ENCODE measurements around the gene MGAT3.
"Not testable (repeated sequence)": the region's sequence is repeated elsewhere in the genome, so short reads cannot be mapped to it uniquely, and the experiment has no call there.

The MGAT3 gene

DNA sequence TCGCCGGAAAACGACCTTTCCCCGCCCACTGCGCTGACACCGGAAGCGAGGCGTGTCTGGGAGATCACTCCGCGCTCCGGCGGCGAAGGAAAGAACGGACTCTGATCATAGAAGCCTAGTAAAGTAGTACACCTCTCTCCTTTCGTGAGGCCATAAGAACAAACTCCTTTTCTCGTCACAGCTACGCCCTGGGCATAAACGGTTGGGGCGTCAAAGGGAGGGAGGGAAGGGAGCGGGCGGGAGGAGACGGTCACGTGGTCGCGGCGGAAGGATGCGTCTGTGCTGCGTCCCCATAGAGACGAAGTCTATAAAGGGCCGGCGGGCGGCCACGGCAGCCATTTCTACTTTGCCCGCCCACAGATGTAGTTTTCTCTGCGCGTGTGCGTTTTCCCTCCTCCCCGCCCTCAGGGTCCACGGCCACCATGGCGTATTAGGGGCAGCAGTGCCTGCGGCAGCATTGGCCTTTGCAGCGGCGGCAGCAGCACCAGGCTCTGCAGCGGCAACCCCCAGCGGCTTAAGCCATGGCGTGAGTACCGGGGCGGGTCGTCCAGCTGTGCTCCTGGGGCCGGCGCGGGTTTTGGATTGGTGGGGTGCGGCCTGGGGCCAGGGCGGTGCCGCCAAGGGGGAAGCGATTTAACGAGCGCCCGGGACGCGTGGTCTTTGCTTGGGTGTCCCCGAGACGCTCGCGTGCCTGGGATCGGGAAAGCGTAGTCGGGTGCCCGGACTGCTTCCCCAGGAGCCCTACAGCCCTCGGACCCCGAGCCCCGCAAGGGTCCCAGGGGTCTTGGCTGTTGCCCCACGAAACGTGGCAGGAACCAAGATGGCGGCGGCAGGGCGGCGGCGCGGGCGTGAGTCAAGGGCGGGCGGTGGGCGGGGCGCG lies 63.7 kb downstream of the MGAT3 start, which contains the start of gene ATF4:
ATF4 (plus strand) TSS at position 337 of the 880 bp plus-strand sequence. CDS start 884 bp downstream, outside the sequence.
- Mint-ChIP-seq H3K4me3 (peak within 1 kb of the TSS; percentile 90), H3K36me3 (ENCODE audit: insufficient read depth) (peaks cover 60% of the 10 kb centered on the region), H3K9me3 (no peaks in the 10 kb centered on the region), H3K27me3 (no peaks in the 10 kb centered on the region), H3K27ac (ENCODE audit: low read depth) (peak within 1 kb of the TSS; percentile 98), H3K4me1 (peaks cover 37% of the 10 kb centered on the region)
- ATAC-seq (replicated peaks; ENCODE audit: extremely low read depth, poor library complexity, severe bottlenecking) (peak; percentile 45), DNase-seq (ENCODE audit: low spot score in 2 of 2) (peak; percentile 88 to 96)

DNA sequence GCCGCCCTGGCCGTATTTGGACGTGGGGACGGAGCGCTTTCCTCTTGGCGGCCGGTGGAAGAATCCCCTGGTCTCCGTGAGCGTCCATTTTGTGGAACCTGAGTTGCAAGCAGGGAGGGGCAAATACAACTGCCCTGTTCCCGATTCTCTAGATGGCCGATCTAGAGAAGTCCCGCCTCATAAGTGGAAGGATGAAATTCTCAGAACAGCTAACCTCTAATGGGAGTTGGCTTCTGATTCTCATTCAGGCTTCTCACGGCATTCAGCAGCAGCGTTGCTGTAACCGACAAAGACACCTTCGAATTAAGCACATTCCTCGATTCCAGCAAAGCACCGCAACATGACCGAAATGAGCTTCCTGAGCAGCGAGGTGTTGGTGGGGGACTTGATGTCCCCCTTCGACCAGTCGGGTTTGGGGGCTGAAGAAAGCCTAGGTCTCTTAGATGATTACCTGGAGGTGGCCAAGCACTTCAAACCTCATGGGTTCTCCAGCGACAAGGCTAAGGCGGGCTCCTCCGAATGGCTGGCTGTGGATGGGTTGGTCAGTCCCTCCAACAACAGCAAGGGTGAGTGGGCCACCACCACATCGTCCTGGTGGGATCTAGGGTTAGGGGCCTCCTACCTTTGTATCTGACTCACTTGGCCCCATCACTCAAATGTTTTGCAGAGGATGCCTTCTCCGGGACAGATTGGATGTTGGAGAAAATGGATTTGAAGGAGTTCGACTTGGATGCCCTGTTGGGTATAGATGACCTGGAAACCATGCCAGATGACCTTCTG lies 64.5 kb downstream of the MGAT3 start:
- DNase-seq (ENCODE audit: low spot score in 2 of 2); H3K9me3 Mint-ChIP-seq; ATAC-seq (replicated peaks; ENCODE audit: extremely low read depth, poor library complexity, severe bottlenecking); H3K27me3 Mint-ChIP-seq: not testable (repeated sequence)
- Mint-ChIP-seq H3K27ac (ENCODE audit: low read depth) (peak overlapping the region; percentile 98), H3K36me3 (ENCODE audit: insufficient read depth) (peaks cover 61% of the 10 kb centered on the region), H3K4me3 (peak overlapping the region; percentile 90), H3K4me1 (peaks cover 40% of the 10 kb centered on the region)

DNA sequence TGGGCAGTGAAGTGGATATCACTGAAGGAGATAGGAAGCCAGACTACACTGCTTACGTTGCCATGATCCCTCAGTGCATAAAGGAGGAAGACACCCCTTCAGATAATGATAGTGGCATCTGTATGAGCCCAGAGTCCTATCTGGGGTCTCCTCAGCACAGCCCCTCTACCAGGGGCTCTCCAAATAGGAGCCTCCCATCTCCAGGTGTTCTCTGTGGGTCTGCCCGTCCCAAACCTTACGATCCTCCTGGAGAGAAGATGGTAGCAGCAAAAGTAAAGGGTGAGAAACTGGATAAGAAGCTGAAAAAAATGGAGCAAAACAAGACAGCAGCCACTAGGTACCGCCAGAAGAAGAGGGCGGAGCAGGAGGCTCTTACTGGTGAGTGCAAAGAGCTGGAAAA lies 65.3 kb downstream of the MGAT3 start:
- Mint-ChIP-seq H3K27ac (ENCODE audit: low read depth) (peak overlapping the region; percentile 98), H3K36me3 (ENCODE audit: insufficient read depth) (peaks cover 63% of the 10 kb centered on the region), H3K4me1 (peaks cover 46% of the 10 kb centered on the region), H3K4me3 (peak overlapping the region; percentile 90)
- not testable (repeated sequence) for H3K9me3 Mint-ChIP-seq; ATAC-seq (replicated peaks; ENCODE audit: extremely low read depth, poor library complexity, severe bottlenecking); DNase-seq (ENCODE audit: low spot score in 2 of 2); H3K27me3 Mint-ChIP-seq

DNA sequence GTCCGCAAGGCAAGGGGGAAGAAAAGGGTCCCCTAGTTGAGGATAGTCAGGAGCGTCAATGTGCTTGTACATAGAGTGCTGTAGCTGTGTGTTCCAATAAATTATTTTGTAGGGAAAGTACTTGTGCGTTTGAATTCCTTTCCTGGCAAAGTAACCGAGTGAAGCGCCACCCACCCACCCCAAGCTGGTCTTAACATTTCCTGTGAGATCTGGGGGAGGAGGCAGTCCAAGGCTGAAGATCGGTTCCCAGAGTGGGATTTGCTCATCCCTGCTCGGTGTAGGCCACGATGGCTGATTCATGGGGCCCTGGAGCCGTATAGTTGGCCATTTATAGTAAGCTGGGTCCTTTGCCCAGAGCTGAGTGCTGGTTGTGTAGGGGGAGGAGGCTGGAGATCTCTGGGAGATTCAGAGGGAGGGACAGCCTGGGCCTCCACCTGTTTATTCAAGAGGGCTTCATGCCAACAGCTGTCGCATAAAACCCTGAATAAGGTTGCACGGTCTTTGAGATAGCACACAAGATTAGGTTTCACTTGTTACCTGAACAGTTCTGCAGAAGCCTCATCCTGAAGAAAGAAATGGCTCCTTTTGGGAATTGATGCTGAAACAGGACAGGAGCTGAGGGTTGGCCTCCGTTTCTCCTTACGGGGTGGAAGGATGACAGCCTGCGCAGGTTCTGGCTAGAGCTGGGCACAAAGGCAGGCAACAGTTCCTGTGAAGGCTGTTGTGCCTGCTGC lies 65.9 kb downstream of the MGAT3 start:
- H3K36me3 Mint-ChIP-seq (ENCODE audit: insufficient read depth), result peaks cover 58% of the 10 kb centered on the region
- H3K4me3 Mint-ChIP-seq, result peak overlapping the region; percentile 90
- H3K27me3 Mint-ChIP-seq, result no peaks in the 10 kb centered on the region
- H3K9me3 Mint-ChIP-seq, result no peaks in the 10 kb centered on the region
- peaks cover 53% of the 10 kb centered on the region for H3K4me1 Mint-ChIP-seq
- peak overlapping the region; percentile 98 for H3K27ac Mint-ChIP-seq (ENCODE audit: low read depth)
- ATAC-seq (replicated peaks; ENCODE audit: extremely low read depth, poor library complexity, severe bottlenecking) (no peak), DNase-seq (ENCODE audit: low spot score in 2 of 2) (no peak)

DNA sequence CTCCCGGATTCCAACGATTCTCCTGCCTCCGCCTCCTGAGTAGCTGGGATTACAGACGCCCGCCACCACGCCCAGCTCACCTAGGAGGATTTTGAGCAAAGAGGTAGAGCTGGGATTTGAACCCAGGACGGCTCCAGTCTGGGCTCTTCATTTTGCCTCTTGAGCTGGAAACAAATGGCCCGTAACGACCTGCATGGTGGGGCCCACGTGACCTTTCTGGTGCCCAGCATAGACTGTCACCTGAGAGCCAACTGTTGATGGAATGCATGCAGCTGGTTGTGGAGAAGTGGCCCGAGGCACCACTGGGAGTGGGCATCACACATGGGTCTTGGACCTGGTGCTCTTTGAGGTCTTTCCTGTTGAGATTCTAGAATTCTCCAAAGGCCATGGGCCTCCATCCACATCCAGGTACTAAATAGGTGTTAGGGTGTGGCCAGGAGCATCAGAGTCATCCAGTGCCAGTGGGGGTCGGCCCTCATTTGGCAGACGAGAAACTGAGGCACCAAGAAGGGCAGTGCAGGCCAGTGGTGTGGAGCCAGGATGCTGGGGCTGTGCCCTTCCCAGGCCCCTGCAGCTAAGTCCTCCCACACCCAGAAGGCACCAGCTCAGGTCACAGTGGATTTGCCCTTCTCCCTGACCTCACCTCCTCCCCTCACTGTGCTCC lies 67.4 kb downstream of the MGAT3 start:
- Mint-ChIP-seq H3K4me1 (peaks cover 67% of the 10 kb centered on the region), H3K27me3 (no peaks in the 10 kb centered on the region), H3K27ac (ENCODE audit: low read depth) (no peak overlapping the region), H3K36me3 (ENCODE audit: insufficient read depth) (peaks cover 68% of the 10 kb centered on the region), H3K9me3 (no peaks in the 10 kb centered on the region), H3K4me3 (peak overlapping the region; percentile 21)
- ATAC-seq (replicated peaks; ENCODE audit: extremely low read depth, poor library complexity, severe bottlenecking), result no peak
- DNase-seq (ENCODE audit: low spot score in 2 of 2), result no peak

DNA sequence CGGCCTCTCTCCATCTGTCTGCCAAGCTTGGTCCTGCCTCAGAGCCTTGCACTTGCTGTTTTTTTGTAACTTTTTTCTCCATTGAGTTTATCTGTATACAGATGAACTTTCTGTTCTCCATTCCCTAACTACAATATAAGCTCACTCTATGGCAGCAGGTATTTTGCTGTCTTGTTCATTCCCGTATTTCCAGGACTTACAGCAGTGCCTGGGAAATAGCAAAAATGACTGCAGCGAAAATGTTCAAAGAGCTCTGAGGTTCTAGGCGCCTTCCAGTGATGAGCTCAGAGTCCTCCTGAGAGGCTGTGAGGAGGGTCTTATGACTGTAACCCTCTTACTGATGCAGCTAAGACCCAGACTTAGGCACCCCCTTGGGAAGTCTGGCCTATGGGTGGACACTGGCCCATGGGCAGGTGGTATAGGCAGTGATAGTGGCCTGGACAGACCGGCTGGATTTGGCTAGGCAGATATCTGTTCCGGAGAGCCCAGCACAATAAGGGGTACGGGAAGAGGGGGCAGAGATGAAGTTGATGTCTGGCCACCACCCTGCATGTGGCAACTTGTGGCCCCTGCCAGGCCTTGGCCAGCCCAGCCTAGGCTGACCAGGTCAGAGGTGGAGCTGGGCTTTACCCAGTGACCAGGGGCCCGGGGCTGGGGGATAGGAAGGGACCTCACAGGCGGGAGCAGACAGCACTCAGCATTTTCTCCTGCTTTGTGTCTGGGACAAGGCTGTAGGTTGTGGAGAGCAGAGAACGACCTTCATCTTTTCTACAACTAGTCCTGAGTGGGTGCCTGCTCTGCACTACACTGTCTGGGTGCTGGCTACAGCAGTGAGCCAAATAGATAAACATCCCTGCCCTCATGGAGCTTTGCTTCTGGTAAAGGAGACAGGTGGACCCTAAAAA lies 68.2 kb downstream of the MGAT3 start:
- DNase-seq (ENCODE audit: low spot score in 2 of 2) (no peak), ATAC-seq (replicated peaks; ENCODE audit: extremely low read depth, poor library complexity, severe bottlenecking) (no peak)
- H3K27ac Mint-ChIP-seq (ENCODE audit: low read depth), result peak overlapping the region; percentile 90
- H3K27me3 Mint-ChIP-seq, result no peaks in the 10 kb centered on the region
- H3K36me3 Mint-ChIP-seq (ENCODE audit: insufficient read depth), result peaks cover 70% of the 10 kb centered on the region
- peak overlapping the region; percentile 21 for H3K4me3 Mint-ChIP-seq
- H3K9me3 Mint-ChIP-seq, result no peaks in the 10 kb centered on the region
- peaks cover 74% of the 10 kb centered on the region for H3K4me1 Mint-ChIP-seq

DNA sequence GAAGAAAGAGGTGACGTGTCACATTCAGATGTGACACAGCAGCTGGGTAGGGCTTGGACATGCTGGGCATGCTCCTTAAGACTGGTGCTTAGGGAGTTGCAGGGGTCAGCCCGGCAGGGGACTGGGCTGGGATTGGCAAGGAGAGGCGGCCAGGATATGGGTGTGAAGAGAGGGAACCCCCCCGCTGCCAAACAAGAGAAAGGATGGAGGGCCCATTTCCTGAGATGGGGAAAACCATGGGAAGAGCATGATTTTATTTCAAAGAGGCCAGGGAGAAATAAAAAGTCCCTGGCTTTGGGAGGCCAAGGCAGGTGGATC lies 68.8 kb downstream of the MGAT3 start:
- Mint-ChIP-seq H3K4me3 (no peak overlapping the region), H3K27me3 (no peaks in the 10 kb centered on the region), H3K36me3 (ENCODE audit: insufficient read depth) (peaks cover 65% of the 10 kb centered on the region), H3K27ac (ENCODE audit: low read depth) (peak overlapping the region; percentile 90), H3K9me3 (no peaks in the 10 kb centered on the region), H3K4me1 (peaks cover 80% of the 10 kb centered on the region)
- ATAC-seq (replicated peaks; ENCODE audit: extremely low read depth, poor library complexity, severe bottlenecking) (no peak), DNase-seq (ENCODE audit: low spot score in 2 of 2) (no peak)

DNA sequence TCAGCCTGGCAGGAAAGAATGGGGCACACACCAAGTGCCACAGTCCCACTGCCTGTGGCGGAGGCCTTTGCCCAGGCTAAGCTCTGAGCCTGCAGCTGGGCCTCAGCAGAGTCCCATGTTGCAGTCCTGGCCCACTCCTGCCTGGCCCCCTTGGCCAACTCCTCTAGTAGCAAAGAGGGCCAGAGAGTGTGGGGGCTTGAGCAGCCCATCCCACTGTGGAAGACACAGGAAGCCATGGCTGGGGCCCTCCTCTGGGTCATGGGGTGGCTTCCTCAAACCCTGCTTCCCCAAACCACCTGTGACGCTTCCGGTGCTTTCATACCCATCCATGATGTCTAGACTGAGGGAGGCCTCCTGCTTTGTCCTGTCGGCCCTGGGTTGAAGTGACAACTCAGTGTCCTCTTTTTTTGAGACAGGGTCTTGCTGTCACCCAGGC lies 69.9 kb downstream of the MGAT3 start:
- Mint-ChIP-seq H3K27me3 (no peaks in the 10 kb centered on the region), H3K27ac (ENCODE audit: low read depth) (peak overlapping the region; percentile 85), H3K4me3 (peak overlapping the region; percentile 98), H3K4me1 (peaks cover 89% of the 10 kb centered on the region), H3K9me3 (no peaks in the 10 kb centered on the region), H3K36me3 (ENCODE audit: insufficient read depth) (peaks cover 58% of the 10 kb centered on the region)
- ATAC-seq (replicated peaks; ENCODE audit: extremely low read depth, poor library complexity, severe bottlenecking), result peak; percentile 28
- no peak for DNase-seq (ENCODE audit: low spot score in 2 of 2)

DNA sequence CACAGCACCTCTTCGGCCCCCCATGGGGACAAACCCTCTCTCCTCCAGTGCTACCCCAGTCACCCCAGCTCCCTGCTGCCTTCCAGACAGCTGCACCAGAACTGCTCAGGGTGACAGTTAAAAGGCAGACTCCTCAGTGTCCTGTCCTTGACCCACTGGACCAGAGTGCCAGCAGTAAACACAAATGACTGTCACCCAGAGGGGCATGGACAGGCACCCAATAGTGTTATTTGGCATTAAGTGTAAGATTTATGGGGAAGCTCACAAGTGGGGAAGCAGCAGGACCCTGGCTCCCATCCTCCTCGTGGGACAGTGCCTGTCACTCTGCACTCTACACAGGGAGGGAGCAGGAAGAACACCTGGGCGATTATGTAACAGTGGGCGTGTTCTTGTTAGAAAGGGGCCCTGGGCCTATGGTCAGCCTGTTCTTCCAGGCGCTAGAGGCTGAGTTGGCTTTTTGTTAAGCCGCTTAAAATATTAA lies 70.7 kb downstream of the MGAT3 start:
- Mint-ChIP-seq H3K4me3 (peak overlapping the region; percentile 98), H3K4me1 (peaks cover 86% of the 10 kb centered on the region), H3K9me3 (no peaks in the 10 kb centered on the region), H3K36me3 (ENCODE audit: insufficient read depth) (peaks cover 54% of the 10 kb centered on the region), H3K27ac (ENCODE audit: low read depth) (peak overlapping the region; percentile 85), H3K27me3 (no peaks in the 10 kb centered on the region)
- no peak for DNase-seq (ENCODE audit: low spot score in 2 of 2)
- no peak for ATAC-seq (replicated peaks; ENCODE audit: extremely low read depth, poor library complexity, severe bottlenecking)

DNA sequence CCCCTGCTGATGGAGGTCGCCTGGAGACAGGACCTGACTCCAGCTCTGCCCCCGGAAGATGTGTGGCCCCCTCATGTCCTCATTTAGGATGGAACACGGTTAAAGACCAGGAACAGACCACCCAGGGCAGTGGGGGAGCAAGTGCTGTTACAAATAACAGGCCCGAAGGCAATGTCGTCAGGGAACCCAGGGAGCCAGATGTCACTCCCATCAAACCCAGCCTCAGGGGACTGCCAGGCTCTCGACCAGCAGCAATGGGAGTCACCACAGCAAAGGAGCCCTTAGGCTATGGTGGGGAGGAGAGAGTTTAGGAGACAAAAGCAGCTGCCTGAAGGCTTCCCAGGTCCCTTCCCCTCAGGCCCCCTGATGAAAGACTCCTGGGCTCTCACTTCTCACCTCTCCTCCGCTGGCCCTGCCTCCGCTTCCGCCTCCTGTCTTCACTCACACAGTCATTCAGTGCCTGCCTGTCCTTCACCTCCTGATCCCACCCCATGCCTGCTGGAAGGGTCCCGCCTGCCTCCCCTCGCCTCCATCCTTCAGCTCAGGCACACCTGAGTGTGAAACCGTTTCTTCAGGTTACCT lies 71.4 kb downstream of the MGAT3 start:
- Mint-ChIP-seq H3K4me3 (peak overlapping the region; percentile 98), H3K4me1 (peaks cover 79% of the 10 kb centered on the region), H3K9me3 (no peaks in the 10 kb centered on the region), H3K27ac (ENCODE audit: low read depth) (peak overlapping the region; percentile 85), H3K27me3 (no peaks in the 10 kb centered on the region), H3K36me3 (ENCODE audit: insufficient read depth) (peaks cover 49% of the 10 kb centered on the region)
- DNase-seq (ENCODE audit: low spot score in 2 of 2), result no peak
- ATAC-seq (replicated peaks; ENCODE audit: extremely low read depth, poor library complexity, severe bottlenecking), result no peak
